C4-2B (cell line): ENCODE measurements around the gene GRIK4.

Experiments
- H3K27ac ChIP-seq: fragments of 450-650 bp; 2 replicates; pipeline ENCODE4 v1.5.1; 2017
- ZFX ChIP-seq: fragments of 450-650 bp; IDR thresholded peaks from 2 replicates; pipeline ENCODE4 v1.6.1; 2017
- TF ChIP-seq, protein P1 (sequence below): fragments of 450-650 bp; conservative IDR thresholded peaks from 2 replicates; pipeline ENCODE4 v1.5.1; 2017; ENCODE audit warnings: mild to moderate bottlenecking

The GRIK4 gene

DNA sequence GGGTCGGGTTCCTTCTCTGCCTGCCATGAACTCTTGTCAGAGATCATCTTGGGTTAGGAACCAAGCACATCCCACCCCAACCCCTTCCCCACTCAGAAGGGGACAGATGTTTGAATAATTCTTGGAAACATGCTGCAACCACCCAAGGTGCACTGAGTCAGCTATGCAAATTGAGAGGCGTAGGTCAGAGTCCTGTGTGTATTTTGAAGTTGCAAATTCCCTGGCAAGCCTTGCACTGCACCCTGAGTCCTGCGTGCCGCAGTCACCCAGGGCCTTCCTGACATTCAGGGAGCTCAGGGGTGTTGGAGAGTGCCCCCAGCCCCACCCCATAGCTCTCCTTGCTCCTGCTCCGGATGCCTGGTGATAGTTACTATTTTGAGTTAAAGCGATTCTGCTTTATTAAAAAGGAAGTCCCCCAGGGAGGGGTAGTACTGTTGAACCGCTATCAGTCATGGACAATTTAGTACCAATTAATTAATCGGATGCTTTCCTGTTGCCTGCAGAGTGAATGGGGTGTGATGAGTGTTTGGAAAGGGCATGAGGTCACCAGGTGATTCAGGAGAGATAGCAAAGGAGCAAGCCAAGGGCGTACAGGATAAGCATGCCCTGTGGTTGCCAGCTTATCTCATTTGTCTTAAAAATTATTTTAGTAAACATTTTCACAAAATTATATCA is 123.7 kb downstream of the GRIK4 start:
- TF ChIP-seq, protein P1, sequence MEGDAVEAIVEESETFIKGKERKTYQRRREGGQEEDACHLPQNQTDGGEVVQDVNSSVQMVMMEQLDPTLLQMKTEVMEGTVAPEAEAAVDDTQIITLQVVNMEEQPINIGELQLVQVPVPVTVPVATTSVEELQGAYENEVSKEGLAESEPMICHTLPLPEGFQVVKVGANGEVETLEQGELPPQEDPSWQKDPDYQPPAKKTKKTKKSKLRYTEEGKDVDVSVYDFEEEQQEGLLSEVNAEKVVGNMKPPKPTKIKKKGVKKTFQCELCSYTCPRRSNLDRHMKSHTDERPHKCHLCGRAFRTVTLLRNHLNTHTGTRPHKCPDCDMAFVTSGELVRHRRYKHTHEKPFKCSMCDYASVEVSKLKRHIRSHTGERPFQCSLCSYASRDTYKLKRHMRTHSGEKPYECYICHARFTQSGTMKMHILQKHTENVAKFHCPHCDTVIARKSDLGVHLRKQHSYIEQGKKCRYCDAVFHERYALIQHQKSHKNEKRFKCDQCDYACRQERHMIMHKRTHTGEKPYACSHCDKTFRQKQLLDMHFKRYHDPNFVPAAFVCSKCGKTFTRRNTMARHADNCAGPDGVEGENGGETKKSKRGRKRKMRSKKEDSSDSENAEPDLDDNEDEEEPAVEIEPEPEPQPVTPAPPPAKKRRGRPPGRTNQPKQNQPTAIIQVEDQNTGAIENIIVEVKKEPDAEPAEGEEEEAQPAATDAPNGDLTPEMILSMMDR, result no peak
- no peak for TF ChIP-seq ZFX

DNA sequence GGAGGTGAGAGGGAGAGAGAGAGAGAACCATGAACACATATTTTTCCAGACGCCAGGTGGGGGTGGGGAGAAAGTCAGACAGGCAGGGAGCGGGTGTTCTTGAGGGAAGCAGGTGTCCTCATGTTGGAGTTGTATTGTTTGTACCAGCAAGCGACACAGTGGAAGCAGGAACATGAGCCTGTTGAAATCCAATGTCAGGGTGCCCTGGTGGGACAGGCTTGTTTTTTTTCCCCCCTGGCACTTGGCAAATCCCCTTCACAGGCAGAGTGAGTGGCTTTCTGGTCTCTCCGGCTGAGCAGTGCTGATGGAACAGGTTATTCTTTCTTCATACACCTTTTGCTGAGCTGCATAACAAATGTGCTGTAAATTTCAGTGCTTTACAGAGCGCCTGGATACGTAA is 125.6 kb downstream of the GRIK4 start:
- no peak overlapping the region for H3K27ac ChIP-seq
- TF ChIP-seq ZFX, result no peak
- TF ChIP-seq, protein P1, result no peak

More for the DNA sequence above, 123.7 kb downstream of the GRIK4 start:
- H3K27ac ChIP-seq, result no peak overlapping the region

DNA sequence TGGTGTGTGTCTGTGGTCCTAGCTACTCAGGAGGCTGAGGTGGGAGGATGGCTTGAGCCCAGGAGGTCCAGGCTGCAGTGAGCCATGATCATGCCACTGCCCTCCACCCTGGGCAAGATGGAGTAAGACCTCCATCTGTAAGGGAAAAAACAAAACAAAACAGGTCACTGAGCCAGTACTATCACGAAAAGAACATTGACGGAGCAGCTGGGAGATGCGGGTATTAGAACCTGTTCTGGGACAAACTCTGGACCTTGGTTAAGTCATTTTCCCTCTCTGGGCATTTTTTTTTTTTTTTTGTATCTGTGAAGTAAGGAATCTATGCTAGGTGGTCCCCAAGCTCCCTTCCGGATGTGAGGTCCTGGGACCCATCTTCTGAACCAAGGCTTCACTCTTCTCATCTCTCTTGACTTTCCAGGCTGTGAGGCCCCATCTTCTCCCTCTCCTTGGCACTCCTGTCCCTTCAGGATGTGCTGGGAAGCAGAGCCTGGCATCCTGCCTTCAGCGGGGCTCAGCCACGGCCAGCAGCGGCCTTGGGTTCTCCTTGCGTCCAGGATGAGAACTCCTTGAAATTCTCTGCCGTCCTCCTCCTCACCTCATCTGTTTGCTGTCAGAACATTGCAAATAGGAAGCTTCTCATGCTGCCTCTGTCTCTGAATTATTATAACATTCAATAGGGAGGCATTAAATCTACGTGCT is 130.8 kb downstream of the GRIK4 start:
- TF ChIP-seq, protein P1, result no peak
- TF ChIP-seq ZFX, result no peak
- H3K27ac ChIP-seq, result no peak overlapping the region

DNA sequence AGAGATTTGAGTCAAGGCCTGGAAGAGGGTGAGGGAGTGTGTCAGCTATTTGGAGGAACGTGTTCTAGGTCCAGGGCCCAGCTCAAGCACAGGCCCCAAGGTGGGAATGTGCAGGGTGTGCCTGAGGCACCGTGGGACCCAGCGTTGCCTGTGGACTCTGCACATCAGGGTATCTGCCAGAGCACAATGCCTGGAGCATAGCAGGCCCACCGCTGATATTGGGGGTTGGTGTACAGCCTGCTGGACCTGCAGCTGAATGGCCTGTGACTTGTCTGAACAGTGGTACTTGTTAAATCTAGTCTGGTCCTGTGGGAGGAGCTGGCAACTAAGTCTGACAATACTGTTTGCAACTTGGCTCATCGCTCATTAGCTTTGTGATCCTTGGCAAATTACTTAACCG is 131.7 kb downstream of the GRIK4 start:
- no peak overlapping the region for H3K27ac ChIP-seq
- no peak for TF ChIP-seq ZFX
- TF ChIP-seq, protein P1, result no peak

DNA sequence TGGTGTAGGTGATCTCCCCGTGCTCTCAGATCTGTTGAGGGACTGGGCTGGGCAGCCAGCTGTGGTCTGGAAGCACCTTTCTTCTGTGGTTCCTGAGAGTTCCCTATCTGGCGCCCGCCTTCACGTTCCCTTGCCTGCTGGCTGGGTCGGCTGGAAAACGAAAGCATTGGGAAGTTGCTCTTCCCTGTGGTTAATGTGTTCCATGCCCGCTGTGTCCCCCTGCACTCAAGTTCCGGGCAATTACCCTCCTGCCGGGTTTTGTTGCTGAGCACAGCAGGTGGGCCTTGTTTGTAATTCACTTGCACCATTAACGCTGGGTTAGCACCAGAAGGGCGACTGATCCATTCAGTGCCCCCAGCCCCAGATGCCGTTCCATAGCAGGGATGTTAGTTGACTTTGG is 134.1 kb downstream of the GRIK4 start:
- no peak overlapping the region for H3K27ac ChIP-seq
- TF ChIP-seq ZFX, result no peak
- TF ChIP-seq, protein P1, result no peak

DNA sequence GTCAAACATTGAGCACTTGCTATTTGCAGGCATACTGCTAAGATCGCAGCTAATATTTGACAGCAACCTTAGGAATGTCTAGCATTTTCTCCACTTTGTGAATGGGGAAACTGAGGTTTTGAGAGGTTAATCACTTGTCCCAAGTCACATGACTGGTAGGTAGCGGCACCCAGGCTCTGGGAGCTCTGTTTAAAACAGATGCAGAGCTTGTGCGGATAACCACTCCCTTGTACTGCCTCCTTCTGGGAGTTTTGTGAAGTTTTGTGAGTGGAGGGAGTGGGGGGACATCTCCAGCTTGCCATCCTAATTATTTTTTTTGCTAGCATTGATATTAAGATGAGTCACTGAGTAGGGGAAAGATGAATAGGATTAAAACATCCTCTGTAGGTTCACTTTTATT is 134.7 kb downstream of the GRIK4 start:
- H3K27ac ChIP-seq, result no peak overlapping the region
- TF ChIP-seq ZFX, result no peak
- TF ChIP-seq, protein P1, result no peak

DNA sequence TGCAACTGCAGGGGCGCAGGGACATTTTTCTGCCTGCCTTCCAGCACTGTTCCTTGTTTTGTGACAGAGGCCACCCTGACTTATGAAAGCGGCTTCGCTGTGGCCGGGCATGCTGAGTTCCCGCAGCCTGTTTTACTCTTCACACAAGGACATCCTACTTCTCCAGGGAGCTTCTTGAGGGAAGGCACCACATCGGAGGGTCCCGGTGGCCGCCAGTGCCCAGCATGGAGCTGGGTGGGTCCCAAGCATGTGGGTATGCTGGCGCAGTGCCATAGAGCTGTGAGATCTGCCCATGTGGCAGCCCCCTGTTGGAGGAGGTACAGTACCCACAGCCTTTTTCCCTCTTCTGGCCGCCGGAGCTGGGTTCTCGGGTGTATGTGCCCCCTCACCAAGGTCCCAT is 136.1 kb downstream of the GRIK4 start:
- peak overlapping the region; percentile 54; the same call in 1 of the 2 replicates for H3K27ac ChIP-seq
- TF ChIP-seq ZFX, result no peak
- TF ChIP-seq, protein P1, result no peak
